Measurements from ENCODE around the gene MEIOB. TPM values are rescaled to one million over a fixed set of nuclear protein-coding genes. Genes with fewer than 3 reads are reported as not detected.

The MEIOB gene
- total RNA-seq, 6 experiments from 2014 or later = 0.39 to 0.40 TPM; not detected in 4

GRCh38 chr16:1912215-1912543 is 40.2 kb upstream of the MEIOB start:
- DNase-seq (no peak), ATAC-seq (no peak)
- TF ChIP-seq CTCF (IDR thresholded peaks at IDR 0.05) = no peak
- TF ChIP-seq POLR2A (IDR thresholded peaks at IDR 0.05) = no peak
- 90% methylated on average over 2 of the region's 17 CpGs for WGBS (ENCODE audit: insufficient coverage, low coverage, low lambda C conversion rate, missing lambda C conversion rate)
- Histone ChIP-seq H3K9me3 (no peaks in the 10 kb centered on the region), H3K4me3 (no peak overlapping the region), H3K4me1 (no peaks in the 10 kb centered on the region), H3K27me3 (peaks cover 0 to 2% of the 10 kb centered on the region in 2 donors), H3K27ac (no peak overlapping the region), H3K36me3 (no peaks in the 10 kb centered on the region)
- intact Hi-C loops (cut with DNase I) = no loop called here

GRCh38 chr16:1911467-1912214 is 39.7 kb upstream of the MEIOB start:
- Histone ChIP-seq H3K27ac (no peak overlapping the region), H3K36me3 (no peaks in the 10 kb centered on the region), H3K4me1 (no peaks in the 10 kb centered on the region), H3K4me3 (no peak overlapping the region), H3K27me3 (no peaks in the 10 kb centered on the region), H3K9me3 (no peaks in the 10 kb centered on the region)
- TF ChIP-seq POLR2A (IDR thresholded peaks at IDR 0.05) (no peak), CTCF (IDR thresholded peaks at IDR 0.05) (no peak)
- ATAC-seq = no peak
- no peak for DNase-seq
- intact Hi-C loops (cut with DNase I) = no loop called here
- WGBS (ENCODE audit: insufficient coverage, low coverage, low lambda C conversion rate, missing lambda C conversion rate) = 89% methylated on average over 28 of the region's 59 CpGs

GRCh38 chr16:1909561-1910231 is 37.7 kb upstream of the MEIOB start:
- no peaks in the 10 kb centered on the region for H3K27me3 ChIP-seq
- H3K27ac ChIP-seq = no peak overlapping the region
- 61% methylated on average over 4 of the region's 18 CpGs for WGBS (ENCODE audit: insufficient coverage, low coverage, low lambda C conversion rate, missing lambda C conversion rate)
- ATAC-seq (no peak), DNase-seq (no peak)
- no peak overlapping the region for H3K4me3 ChIP-seq
- TF ChIP-seq CTCF (IDR thresholded peaks at IDR 0.05) (no peak), POLR2A (IDR thresholded peaks at IDR 0.05) (no peak)
- H3K9me3 ChIP-seq = no peaks in the 10 kb centered on the region
- no peaks in the 10 kb centered on the region for H3K4me1 ChIP-seq
- no peaks in the 10 kb centered on the region for H3K36me3 ChIP-seq
- intact Hi-C loops (cut with DNase I) = no loop called here

DNA sequence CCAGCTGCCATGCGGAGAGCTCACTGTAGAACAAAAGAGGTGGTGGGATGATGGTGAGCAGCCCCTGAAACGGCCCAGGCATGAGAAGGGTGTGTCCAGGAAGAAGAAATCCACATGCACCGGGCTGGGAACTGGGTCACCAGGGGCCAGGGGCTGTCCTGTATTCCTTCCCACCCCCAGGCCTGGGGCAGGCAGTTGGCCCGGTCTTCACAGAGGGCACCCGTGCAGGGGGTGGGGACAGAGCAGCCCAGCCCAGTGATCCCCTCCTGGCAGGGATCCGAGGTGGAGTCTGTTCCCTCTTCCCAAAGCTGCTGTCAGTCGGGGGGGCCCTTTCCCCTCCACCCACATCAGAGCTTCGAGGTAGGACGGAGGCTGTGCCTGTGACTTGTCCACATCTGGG is 37.0 kb upstream of the MEIOB start:
- Histone ChIP-seq H3K27me3 (no peaks in the 10 kb centered on the region), H3K27ac (no peak overlapping the region), H3K9me3 (no peaks in the 10 kb centered on the region), H3K4me3 (no peak overlapping the region), H3K4me1 (no peaks in the 10 kb centered on the region), H3K36me3 (no peaks in the 10 kb centered on the region)
- no peak for TF ChIP-seq CTCF (IDR thresholded peaks at IDR 0.05)
- TF ChIP-seq POLR2A (IDR thresholded peaks at IDR 0.05) = no peak
- ATAC-seq (no peak), DNase-seq (no peak)
- intact Hi-C loops (cut with DNase I) = no loop called here
- WGBS (ENCODE audit: insufficient coverage, low coverage, low lambda C conversion rate, missing lambda C conversion rate) = 0% methylated on average over 1 of the region's 9 CpGs

All from right lobe of liver (tissue), 6 donors.